Esophagus squamous epithelium (tissue), 4 donors: ENCODE results near the gene ZNF620.

Source experiments
- POLR2A ChIP-seq, 4 donors: fragments of 450-650 bp; IDR thresholded peaks; one replicate each; pipeline ENCODE4 v1.6.1; 2017; ENCODE audit warnings: antibody characterized with exemption in 4 of 4, mild to moderate bottlenecking in 4 of 4, moderate library complexity in 3 of 4
- TF ChIP-seq, protein P1 (sequence below), 6 experiments: fragments of 450-650 bp in 4 of 6; fragments of 200-600 bp in 2 of 6; sonication (generic) in 2 of 6; IDR thresholded peaks; one replicate each; pipeline ENCODE4 v1.5.1; 2016 to 2019; ENCODE audit warnings: antibody characterized with exemption in 6 of 6, mild to moderate bottlenecking in 4 of 6, moderate library complexity in 4 of 6

- TF ChIP-seq, protein P1, sequence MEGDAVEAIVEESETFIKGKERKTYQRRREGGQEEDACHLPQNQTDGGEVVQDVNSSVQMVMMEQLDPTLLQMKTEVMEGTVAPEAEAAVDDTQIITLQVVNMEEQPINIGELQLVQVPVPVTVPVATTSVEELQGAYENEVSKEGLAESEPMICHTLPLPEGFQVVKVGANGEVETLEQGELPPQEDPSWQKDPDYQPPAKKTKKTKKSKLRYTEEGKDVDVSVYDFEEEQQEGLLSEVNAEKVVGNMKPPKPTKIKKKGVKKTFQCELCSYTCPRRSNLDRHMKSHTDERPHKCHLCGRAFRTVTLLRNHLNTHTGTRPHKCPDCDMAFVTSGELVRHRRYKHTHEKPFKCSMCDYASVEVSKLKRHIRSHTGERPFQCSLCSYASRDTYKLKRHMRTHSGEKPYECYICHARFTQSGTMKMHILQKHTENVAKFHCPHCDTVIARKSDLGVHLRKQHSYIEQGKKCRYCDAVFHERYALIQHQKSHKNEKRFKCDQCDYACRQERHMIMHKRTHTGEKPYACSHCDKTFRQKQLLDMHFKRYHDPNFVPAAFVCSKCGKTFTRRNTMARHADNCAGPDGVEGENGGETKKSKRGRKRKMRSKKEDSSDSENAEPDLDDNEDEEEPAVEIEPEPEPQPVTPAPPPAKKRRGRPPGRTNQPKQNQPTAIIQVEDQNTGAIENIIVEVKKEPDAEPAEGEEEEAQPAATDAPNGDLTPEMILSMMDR (IDR thresholded peaks at IDR 0.05): no peak
- no peak for TF ChIP-seq POLR2A (IDR thresholded peaks at IDR 0.05)
Measured at GRCh38 chr3:40532252-40532651, 26.4 kb downstream of the ZNF620 start.
